IMR-90 (cell line): ENCODE results near the gene IL12RB1. TPM values are rescaled to one million over a fixed set of nuclear protein-coding genes. Genes with fewer than 3 reads are reported as not detected.

ENCODE experiments used
- ATAC-seq: fragments of 200-7000 bp; cut with Tn5 transposase; 2 replicates; pipeline ENCODE4 v1.9.1; 2020; ENCODE audit warnings: low read depth, mild to moderate bottlenecking, moderate library complexity
- BruUV-seq: library from RNA; stranded (reverse); fragments of 400-500 nt; replicated peaks from 2 replicates; lab custom pipeline; 2021; lab: Mats Ljungman, UMichigan
- CTCF ChIA-PET: fragments of 300-600 bp; formaldehyde crosslinking; extraction: SDS; loops from one replicate; lab custom pipeline; 2021; ENCODE audit warnings: antibody characterized with exemption; lab: Yijun Ruan, JAX
- POLR2A ChIA-PET: fragments of 300-600 bp; sonication (Branson Sonifier 250); formaldehyde crosslinking; loops from one replicate; lab custom pipeline; 2022; ENCODE audit warnings: antibody characterized with exemption; ENCODE audit not compliant: unreplicated experiment; lab: Charles Lee
- DNase-seq: peaks from one replicate; pipeline ENCODE4 v3.0.0; 2013
- H2AFZ ChIP-seq: replicated peaks from 2 replicates; pipeline ENCODE3; 2013; ENCODE audit warnings: low read length, mild to moderate bottlenecking; ENCODE audit not compliant: poor library complexity
- H2AK5ac ChIP-seq: 2 replicates; pipeline ENCODE4 v1.6.1; 2013; ENCODE audit warnings: low read depth, low read length, inconsistent platforms
- H2AK9ac ChIP-seq: replicated peaks from 2 replicates; pipeline ENCODE3; 2013; ENCODE audit warnings: mild to moderate bottlenecking, low read depth, low read length, moderate library complexity; ENCODE audit not compliant: poor library complexity
- H2BK120ac ChIP-seq: 2 replicates; pipeline ENCODE4 v1.6.1; 2013; ENCODE audit warnings: low read depth, low read length, inconsistent platforms
- H2BK15ac ChIP-seq: 3 replicates; pipeline ENCODE4 v1.6.1; 2013; ENCODE audit warnings: low read depth, low read length, inconsistent platforms
- H2BK20ac ChIP-seq: 2 replicates; pipeline ENCODE4 v1.6.1; 2013; ENCODE audit warnings: low read depth, mild to moderate bottlenecking, inconsistent platforms, low read length, moderate library complexity
- H2BK5ac ChIP-seq: 2 replicates; pipeline ENCODE4 v1.6.1; 2013; ENCODE audit warnings: mild to moderate bottlenecking, low read depth, low read length, inconsistent platforms; ENCODE audit not compliant: poor library complexity, severe bottlenecking
- H3K14ac ChIP-seq: replicated peaks from 2 replicates; pipeline ENCODE4 v1.6.1; 2013; ENCODE audit warnings: low read depth, low read length, inconsistent platforms
- H3K18ac ChIP-seq: 2 replicates; pipeline ENCODE4 v1.6.1; 2013; ENCODE audit warnings: low read depth, low read length, control low read depth
- H3K23ac ChIP-seq: 2 replicates; pipeline ENCODE4 v1.6.1; 2013; ENCODE audit warnings: low read depth, low read length, inconsistent platforms
- H3K27ac ChIP-seq: 2 replicates; pipeline ENCODE4 v1.5.1; 2013; ENCODE audit warnings: mild to moderate bottlenecking, control low read depth, low read length; ENCODE audit not compliant: insufficient read depth
- H3K27me3 ChIP-seq: 2 replicates; pipeline ENCODE4 v1.6.1; 2013; ENCODE audit warnings: low read length; ENCODE audit not compliant: control insufficient read depth, insufficient read depth
- H3K36me3 ChIP-seq: 2 replicates; pipeline ENCODE4 v1.6.1; 2013; ENCODE audit warnings: low read length, mixed read lengths; ENCODE audit not compliant: control insufficient read depth, insufficient read depth
- H3K4ac ChIP-seq: 2 replicates; pipeline ENCODE4 v1.6.1; 2013; ENCODE audit warnings: low read depth, low read length, inconsistent platforms
- H3K4me1 ChIP-seq: 2 replicates; pipeline ENCODE4 v1.6.1; 2013; ENCODE audit warnings: low read length, mixed read lengths; ENCODE audit not compliant: control insufficient read depth, insufficient read depth
- H3K4me2 ChIP-seq: 2 replicates; pipeline ENCODE4 v1.6.1; 2013; ENCODE audit warnings: low read depth, mild to moderate bottlenecking, control low read depth, low read length, moderate library complexity
- H3K4me3 ChIP-seq: 2 replicates; pipeline ENCODE4 v1.5.1; 2013; ENCODE audit warnings: low read depth, mild to moderate bottlenecking, control low read depth, low read length, moderate library complexity; ENCODE audit not compliant: insufficient read depth
- H3K56ac ChIP-seq: 2 replicates; pipeline ENCODE4 v1.6.1; 2013; ENCODE audit warnings: low read length, inconsistent platforms; ENCODE audit not compliant: insufficient read depth; ENCODE audit errors: extremely low read depth
- H3K79me1 ChIP-seq, 2 experiments: 2 replicates each; pipeline ENCODE4 v1.6.1; 2013; ENCODE audit warnings: low read length in 2 of 2, inconsistent platforms in 1 of 2, low read depth in 1 of 2
- H3K9ac ChIP-seq: 2 replicates; pipeline ENCODE4 v1.6.1; 2013; ENCODE audit warnings: low read depth, low read length, control low read depth
- H3K9me1 ChIP-seq: 2 replicates; pipeline ENCODE4 v1.6.1; 2013; ENCODE audit warnings: low read length, inconsistent platforms; ENCODE audit not compliant: insufficient read depth
- H3K9me3 ChIP-seq: 2 replicates; pipeline ENCODE4 v1.6.1; 2013; ENCODE audit warnings: low read length; ENCODE audit not compliant: control insufficient read depth, insufficient read depth
- H4K20me1 ChIP-seq: 2 replicates; pipeline ENCODE4 v1.6.1; 2013; ENCODE audit warnings: low read length, inconsistent platforms; ENCODE audit not compliant: insufficient read depth
- H4K5ac ChIP-seq: 2 replicates; pipeline ENCODE4 v1.6.1; 2013; ENCODE audit warnings: mild to moderate bottlenecking, low read depth, low read length, control low read depth
- H4K8ac ChIP-seq, 2 experiments: 2 replicates each; pipeline ENCODE4 v1.6.1; 2013; ENCODE audit warnings: low read depth in 2 of 2, low read length in 2 of 2, control low read depth in 1 of 2, inconsistent platforms in 1 of 2
- H4K91ac ChIP-seq: 2 replicates; pipeline ENCODE4 v1.6.1; 2013; ENCODE audit warnings: low read depth, low read length, inconsistent platforms; ENCODE audit not compliant: insufficient read depth
- BHLHE40 ChIP-seq: fragments of 150-350 bp; IDR thresholded peaks from 2 replicates; pipeline ENCODE4 v1.6.1; 2016; ENCODE audit warnings: mild to moderate bottlenecking, low read depth, low read length
- POLR2A ChIP-seq: IDR thresholded peaks from 2 replicates; pipeline ENCODE4 v1.6.1; 2012; ENCODE audit warnings: mild to moderate bottlenecking, low read depth, low read length
- RFX5 ChIP-seq: IDR thresholded peaks from 2 replicates; pipeline ENCODE4 v1.8.0; 2012; ENCODE audit warnings: low read depth, mild to moderate bottlenecking, low read length, moderate library complexity
- WGBS, 2 experiments: methylation state at CpG; one replicate each; pipeline versions ENCODE4 v1.1.5 to v1.1.7; 2013; ENCODE audit warnings: missing lambda C conversion rate in 2 of 2; ENCODE audit not compliant: insufficient read length in 1 of 2; ENCODE audit errors: extremely low coverage in 2 of 2; 5-methylcytosine and 5-hydroxymethylcytosine counted together
- dilution Hi-C: fragments of 300-500 bp; cut with HindIII; formaldehyde crosslinking; loops from one replicate; pipeline ENCODE4 v1.14.3; 2018; ENCODE audit warnings: low sequenced_read_pairs; ENCODE audit not compliant: unreplicated experiment
- in situ Hi-C: fragments of 300-500 bp; cut with MboI; formaldehyde crosslinking; loops from 3 replicates; pipeline ENCODE4 v1.14.3; 2019; ENCODE audit warnings: low sequenced_read_pairs, inconsistent platforms, mixed read lengths
- intact Hi-C: fragments of 100-400 bp; cut with micrococcal nuclease; formaldehyde crosslinking; loops from 2 replicates; pipeline ENCODE4 v1.10.0; 2022
- polyA plus RNA-seq, 3 experiments: library from polyadenylated mRNA; depleted of rRNA; stranded (reverse); fragments of >200 nt; gene quantifications; 2 replicates each; pipeline ENCODE4 v1.2.3, GENCODE V29; 2012; ENCODE audit warnings: low replicate concordance in 1 of 3
- total RNA-seq: library from RNA; depleted of rRNA; stranded (reverse); fragments of >200 nt; gene quantifications from 2 replicates; pipeline ENCODE4 v1.2.3, GENCODE V29; 2012
- TF ChIP-seq, protein P1 (sequence below): fragments of 150-350 bp; IDR thresholded peaks from 2 replicates; pipeline ENCODE4 v1.6.1; 2016; ENCODE audit warnings: low read depth, mild to moderate bottlenecking, low read length, moderate library complexity, borderline replicate concordance
- TF ChIP-seq, protein P2 (sequence below): conservative IDR thresholded peaks from 2 replicates; pipeline ENCODE4 v1.5.1; 2012; ENCODE audit warnings: mild to moderate bottlenecking, low read depth, low read length, improper control_type of control experiment

The IL12RB1 gene
- total and polyA plus RNA-seq, 2 of the 4 experiments (the other 2 are of a cell fraction), result not detected

DNA sequence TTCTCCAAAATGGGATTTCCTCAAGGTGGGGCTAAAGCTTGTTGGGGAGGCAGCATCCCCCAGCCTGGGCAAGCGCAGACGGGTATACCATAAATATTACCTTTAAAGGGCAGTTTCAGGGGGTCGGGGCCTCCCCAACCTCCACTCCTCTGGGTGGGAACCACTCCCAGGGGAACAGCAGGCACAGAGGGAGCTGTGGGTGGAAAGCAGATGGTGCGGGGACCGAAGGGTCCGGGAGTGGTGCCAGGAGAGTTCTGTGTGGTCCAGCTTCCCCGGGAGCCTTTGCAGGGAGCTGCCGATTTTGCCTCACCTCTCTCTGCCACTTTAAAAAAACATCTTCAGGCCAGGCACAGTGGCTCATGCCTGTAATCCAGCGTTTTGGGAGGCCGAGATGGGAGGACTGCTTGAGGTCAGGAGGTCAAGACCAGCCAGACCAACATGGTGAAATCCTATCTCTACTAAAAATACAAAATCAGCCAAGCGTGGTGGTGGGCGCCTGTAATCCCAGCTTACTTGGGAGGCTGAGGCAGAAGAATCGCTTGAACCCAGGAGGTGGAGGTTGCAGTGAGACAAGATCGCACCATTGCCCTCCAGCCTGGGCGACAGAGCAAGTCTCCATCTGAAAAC, 16.3 kb upstream of the IL12RB1 start:
- no peak overlapping the region for H2BK20ac ChIP-seq
- H2AK9ac ChIP-seq, result no peak overlapping the region
- no peak overlapping the region for H4K91ac ChIP-seq
- H3K4me2 ChIP-seq, result no peak overlapping the region
- no peaks in the 10 kb centered on the region for H3K36me3 ChIP-seq
- H3K4me3 ChIP-seq, result no peak overlapping the region
- no peak overlapping the region for H3K18ac ChIP-seq
- no peak overlapping the region for H2AK5ac ChIP-seq
- no TSS peak for BruUV-seq
- no peak for ATAC-seq
- ChIA-PET POLR2A (no interaction called here), CTCF (no interaction called here)
- H3K27me3 ChIP-seq, result peaks cover 17% of the 10 kb centered on the region
- intact Hi-C loops, result no loop called here
- H3K23ac ChIP-seq, result no peak overlapping the region
- H3K9me1 ChIP-seq, result 0 out of 2 replicates have a peak, but pooled peaks cover 3% of the 10 kb centered on the region
- no peak overlapping the region for H2BK120ac ChIP-seq
- H2BK5ac ChIP-seq, result no peak overlapping the region
- in situ Hi-C loops, result no loop called here
- H3K56ac ChIP-seq, result no peak overlapping the region
- WGBS, 2 experiments, result no CpG with 5 or more reads among the region's 15 CpGs
- DNase-seq, result no peak
- no peak overlapping the region for H4K8ac ChIP-seq
- peaks cover 10% of the 10 kb centered on the region for H3K4me1 ChIP-seq
- no peak overlapping the region for H3K27ac ChIP-seq
- no peaks in the 10 kb centered on the region for H3K9me3 ChIP-seq
- H4K5ac ChIP-seq, result no peak overlapping the region
- no peak overlapping the region for H2AFZ ChIP-seq
- H3K14ac ChIP-seq, result no peak overlapping the region
- TF ChIP-seq RFX5, result no peak
- no peak for TF ChIP-seq BHLHE40
- TF ChIP-seq POLR2A, result no peak
- TF ChIP-seq, protein P1, sequence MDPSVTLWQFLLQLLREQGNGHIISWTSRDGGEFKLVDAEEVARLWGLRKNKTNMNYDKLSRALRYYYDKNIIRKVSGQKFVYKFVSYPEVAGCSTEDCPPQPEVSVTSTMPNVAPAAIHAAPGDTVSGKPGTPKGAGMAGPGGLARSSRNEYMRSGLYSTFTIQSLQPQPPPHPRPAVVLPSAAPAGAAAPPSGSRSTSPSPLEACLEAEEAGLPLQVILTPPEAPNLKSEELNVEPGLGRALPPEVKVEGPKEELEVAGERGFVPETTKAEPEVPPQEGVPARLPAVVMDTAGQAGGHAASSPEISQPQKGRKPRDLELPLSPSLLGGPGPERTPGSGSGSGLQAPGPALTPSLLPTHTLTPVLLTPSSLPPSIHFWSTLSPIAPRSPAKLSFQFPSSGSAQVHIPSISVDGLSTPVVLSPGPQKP, result no peak
- TF ChIP-seq, protein P2, sequence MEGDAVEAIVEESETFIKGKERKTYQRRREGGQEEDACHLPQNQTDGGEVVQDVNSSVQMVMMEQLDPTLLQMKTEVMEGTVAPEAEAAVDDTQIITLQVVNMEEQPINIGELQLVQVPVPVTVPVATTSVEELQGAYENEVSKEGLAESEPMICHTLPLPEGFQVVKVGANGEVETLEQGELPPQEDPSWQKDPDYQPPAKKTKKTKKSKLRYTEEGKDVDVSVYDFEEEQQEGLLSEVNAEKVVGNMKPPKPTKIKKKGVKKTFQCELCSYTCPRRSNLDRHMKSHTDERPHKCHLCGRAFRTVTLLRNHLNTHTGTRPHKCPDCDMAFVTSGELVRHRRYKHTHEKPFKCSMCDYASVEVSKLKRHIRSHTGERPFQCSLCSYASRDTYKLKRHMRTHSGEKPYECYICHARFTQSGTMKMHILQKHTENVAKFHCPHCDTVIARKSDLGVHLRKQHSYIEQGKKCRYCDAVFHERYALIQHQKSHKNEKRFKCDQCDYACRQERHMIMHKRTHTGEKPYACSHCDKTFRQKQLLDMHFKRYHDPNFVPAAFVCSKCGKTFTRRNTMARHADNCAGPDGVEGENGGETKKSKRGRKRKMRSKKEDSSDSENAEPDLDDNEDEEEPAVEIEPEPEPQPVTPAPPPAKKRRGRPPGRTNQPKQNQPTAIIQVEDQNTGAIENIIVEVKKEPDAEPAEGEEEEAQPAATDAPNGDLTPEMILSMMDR, result no peak
- no peak overlapping the region for H2BK15ac ChIP-seq
- no peaks in the 10 kb centered on the region for H4K20me1 ChIP-seq
- no peak overlapping the region for H3K4ac ChIP-seq
- no peaks in the 10 kb centered on the region for H3K79me1 ChIP-seq
- dilution Hi-C loops, result no loop called here
- H3K9ac ChIP-seq, result no peak overlapping the region
